GM21526 (cell line): ENCODE data around the gene NPPA.

Source experiments
- ATAC-seq: cut with Tn5 transposase; IDR thresholded peaks from one replicate; pipeline ENCODE4 v1.9.1; 2021; ENCODE audit warnings: moderate library complexity; ENCODE audit not compliant: unreplicated experiment, low FRiP score

Gene NPPA

DNA sequence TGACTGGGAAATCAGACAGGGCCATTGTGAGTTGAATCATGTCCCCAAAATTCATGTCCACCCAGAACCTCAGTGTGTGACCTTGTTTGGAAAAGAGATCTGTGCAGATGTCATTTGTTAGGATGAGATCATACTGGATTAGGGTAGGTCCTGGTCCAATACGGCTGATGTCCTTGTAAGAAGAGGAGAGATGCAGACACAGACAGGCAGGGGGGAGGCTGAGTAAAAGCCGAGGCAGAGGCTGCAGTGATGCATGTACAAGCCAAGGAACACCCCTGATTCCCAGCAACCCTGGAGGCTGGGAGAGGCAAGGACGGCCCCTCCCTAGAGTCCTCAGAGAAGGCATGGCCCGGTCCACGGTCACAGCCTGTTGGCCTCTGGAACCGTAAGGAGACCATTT is 27.0 kb upstream of the NPPA start:
- no peak for ATAC-seq

DNA sequence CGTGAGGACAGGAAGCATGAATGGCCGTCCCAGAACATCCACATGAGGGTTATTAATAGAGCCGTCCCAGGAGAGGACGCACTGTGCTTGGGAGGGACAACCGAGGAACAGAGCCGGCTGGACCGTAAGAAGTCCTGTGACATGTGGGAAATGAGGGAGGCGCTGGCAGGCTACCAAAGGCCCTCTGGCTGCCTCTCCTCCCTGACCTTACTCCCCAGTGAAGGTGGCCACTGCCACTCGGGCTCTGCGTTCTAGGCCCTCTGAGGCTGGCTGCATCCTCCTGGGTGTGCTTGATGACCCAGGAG is 26.6 kb upstream of the NPPA start:
- no peak for ATAC-seq

GRCh38 chr1:11873395-11874257 is 26.0 kb upstream of the NPPA start:
- ATAC-seq = no peak

DNA sequence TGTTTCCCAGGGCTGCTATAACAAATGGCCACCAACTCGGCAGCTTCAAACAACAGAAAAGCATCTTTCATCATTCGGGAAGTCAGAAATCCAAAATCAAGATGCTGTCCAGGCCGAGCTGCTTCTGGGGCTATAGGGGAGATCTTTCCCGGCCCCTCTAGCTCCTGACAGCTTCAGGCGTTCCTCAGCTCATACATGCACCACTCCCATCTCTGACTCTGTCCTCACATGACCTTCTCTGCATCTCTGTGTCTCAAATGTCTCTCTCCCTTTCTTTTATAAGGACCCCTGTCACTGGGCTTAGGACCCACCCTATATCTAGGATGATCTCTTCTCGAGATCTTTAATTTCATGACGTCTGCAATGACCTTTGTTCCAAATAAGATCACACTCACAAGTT is 25.0 kb upstream of the NPPA start:
- ATAC-seq = no peak

DNA sequence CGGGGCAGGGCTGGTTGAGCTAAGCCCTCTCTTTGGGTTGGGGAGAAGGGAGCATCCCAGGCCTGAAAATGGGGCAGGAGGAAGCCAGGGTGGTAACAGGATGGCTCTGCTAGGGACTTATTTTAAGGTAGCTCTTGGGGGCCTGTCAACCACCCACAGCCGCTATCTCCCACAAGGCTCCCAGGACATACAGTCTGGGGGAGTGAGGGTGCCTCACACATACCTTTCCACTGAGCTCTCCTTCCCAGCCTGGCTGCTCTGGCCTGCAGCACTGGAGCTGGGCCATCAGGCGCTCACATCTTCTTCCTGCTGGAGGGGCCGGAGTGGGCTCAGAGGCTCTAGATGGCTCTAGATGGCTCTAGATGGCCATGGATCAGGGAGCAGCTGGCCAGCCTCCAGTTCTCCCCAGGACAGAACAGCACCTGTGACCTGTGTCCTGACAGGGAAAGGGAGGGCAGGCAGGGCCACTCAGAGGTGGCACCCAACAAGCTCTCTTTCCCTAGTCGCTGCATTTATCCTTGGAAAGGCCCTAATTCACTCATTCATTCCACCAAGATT is 22.1 kb upstream of the NPPA start:
- no peak for ATAC-seq

- ATAC-seq = no peak
Observed at GRCh38 chr1:11869104-11869503, 21.5 kb upstream of the NPPA start.

DNA sequence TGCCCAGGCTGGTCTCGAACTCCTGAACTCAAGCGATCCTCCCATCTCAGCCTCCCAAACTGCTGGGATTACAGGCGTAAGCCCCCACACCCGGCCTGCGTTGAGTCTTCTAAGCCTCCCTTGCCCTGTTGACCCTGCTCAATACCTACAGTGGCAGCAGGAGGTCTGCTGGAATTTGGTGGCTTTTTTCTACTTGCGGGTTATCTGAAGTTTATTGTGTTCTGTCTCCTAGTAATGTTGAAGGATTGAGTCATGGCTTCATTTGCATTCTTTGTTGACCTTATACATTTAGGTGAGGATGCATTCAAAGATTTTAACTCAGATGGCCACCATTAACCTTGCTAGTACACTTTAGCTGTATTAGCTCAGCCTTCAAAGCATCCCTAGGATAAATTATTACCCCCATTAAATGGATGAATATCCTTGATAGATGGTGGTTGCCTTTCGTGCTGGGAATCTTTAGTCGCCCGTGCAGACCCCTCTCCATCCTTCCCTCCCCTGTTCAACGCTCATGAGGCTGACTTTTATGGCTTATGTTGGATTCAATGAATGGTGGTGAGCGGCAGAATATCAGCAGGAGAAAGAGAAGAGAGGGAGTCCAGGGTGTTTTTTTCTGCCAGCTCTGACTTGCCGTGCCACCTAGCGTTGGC is 20.9 kb upstream of the NPPA start:
- no peak for ATAC-seq

DNA sequence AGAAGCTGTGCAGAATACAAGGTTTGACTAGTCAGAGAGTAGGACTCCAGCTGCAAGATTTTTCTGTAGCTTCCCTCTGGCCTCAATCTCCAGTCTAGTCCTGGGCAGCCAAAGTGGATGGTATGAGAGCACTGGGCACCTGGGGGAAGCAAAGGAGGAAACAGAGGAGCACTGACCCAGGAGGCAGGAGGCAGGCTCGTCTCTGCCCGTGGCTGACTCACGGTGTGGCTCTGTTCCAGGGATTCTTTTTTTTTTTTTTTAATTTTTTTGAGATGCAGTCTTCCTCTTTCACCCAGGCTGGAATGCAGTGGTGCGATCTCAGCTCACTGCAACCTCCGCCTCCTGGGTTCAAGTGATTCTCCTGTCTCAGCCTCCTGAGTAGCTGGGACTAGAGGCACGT is 15.3 kb upstream of the NPPA start:
- no peak for ATAC-seq

GRCh38 chr1:11860587-11860986 is 13.0 kb upstream of the NPPA start:
- no peak for ATAC-seq

- ATAC-seq = no peak
Observed at GRCh38 chr1:11860083-11860482, 12.5 kb upstream of the NPPA start.

DNA sequence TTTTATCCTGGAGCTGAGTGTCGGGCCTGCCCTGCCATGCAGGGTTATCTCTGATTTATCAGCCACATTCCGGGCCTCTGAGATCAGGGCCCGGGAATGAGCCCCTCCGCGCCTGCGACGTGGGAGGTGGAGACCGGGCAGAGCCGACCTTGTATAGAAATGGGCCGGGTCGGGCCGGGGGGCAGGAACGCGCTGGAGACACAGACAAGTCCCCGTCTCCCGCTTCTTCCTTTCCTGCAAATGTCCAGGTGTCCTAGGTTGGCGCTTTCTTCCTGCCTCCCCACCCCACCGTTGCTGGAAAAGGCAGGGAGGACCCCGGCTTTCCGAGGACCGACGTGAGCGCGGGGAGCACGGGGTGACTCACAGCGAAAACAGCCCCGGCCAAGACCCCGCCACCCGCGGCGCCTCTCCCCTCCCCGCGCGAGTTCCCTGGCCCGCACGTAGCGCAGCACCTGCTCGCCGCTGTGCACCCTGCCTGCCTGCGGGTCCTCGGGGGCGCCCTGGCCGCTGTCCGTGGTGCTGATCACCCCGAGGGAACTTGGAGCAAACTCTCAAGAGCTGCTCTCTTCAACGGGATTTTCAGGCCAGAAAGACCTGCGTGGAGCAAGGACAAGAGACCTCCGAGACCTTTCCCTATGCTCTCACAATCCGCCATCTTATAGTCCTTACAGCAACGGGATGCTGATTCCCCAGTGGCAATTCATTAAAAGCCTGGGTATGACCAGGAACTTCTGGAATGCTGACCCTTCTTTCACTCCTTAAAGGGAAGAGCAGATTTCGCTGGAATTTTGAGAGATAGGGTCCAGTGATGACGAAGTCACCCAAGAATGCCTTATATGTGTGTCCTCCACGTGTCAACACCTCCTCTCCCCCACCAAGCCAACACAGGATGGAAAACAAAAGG is 11.6 kb upstream of the NPPA start:
- ATAC-seq = no peak

DNA sequence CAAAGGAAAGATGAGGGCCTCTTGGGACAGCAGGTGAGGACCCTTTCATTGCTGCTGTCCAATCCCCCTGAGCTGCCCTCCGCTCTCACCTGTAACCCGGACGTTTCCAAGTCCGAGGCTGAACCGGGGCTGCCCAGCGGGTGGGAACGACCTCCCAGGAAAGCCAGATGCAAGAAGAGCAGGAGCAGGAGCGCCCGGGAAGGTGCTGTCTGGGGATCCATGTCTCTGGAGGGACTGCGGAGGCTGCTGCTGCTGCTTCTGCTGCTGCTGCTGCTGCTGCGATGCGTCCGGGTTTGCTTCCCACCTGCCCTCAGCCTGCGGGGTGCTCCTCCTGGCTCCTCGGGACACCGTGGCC is 11.0 kb upstream of the NPPA start, which contains the start of gene NPPB:
TSS of gene NPPB (minus strand) at position 333 of the 355 bp plus-strand sequence. CDS start at position 221, 112 bp downstream.
- ATAC-seq = no peak

- no peak for ATAC-seq
Observed at GRCh38 chr1:11858158-11858557, 10.6 kb upstream of the NPPA start.

GRCh38 chr1:11857164-11857851 is 9.7 kb upstream of the NPPA start:
- no peak for ATAC-seq

DNA sequence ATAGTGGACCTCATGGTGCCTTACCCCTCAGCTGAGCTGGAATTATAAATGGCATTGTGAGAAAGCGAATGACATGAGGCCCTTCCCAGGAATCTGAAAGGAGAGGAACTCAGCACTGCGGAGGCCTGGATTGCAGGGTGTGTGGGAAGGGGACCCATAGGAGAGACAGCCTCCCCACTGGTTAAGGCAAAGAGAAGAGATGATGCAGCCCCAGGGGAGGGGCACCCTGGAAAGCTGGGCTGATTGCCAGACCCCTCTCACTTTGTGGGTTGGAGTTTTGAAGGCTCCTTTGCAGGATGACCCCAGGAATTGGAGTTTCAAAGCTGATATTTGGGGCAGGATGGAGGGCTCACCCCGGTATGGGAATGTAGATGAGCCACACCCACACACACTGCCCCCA is 9.1 kb upstream of the NPPA start:
- no peak for ATAC-seq

DNA sequence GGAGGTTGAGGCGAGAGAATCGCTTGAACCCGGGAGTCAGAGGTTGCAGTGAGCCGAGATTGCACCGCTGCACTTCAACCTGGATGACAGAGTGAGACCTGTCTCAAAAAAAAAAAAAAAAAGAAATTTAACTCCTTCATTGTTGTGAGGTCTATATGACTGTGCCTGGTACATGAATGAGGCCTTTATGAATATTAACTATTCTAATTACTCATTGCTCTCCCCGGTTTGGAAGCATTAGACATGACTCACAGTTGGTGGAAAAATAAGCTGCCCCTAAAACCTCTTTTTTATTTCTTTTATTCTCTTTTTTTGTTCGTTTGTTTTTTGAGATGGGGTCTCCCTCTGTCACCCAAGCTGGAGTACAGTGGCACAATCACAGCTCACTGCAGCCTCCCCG is 7.8 kb upstream of the NPPA start:
- no peak for ATAC-seq

DNA sequence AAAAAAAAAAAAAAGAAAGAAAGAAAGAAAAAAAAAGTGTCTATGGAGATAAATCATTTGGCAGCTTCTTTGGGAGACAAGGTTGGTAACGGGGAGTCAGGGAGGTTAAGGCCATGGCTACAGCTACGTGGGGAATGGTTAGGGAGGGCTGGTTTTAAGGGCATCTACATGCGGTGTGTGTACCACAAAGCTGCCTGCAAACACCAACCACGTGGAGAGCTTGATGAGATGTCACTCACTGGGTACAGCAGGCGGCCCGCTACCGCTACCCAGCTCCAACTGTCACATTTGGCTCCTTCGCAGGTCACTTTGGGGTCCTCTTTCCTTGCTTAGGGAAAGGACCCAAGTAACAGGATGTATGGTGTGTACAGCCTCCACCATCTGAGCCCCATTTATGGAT is 6.9 kb upstream of the NPPA start:
- no peak for ATAC-seq

- ATAC-seq = no peak
Observed at GRCh38 chr1:11851180-11851579, 3.6 kb upstream of the NPPA start.

DNA sequence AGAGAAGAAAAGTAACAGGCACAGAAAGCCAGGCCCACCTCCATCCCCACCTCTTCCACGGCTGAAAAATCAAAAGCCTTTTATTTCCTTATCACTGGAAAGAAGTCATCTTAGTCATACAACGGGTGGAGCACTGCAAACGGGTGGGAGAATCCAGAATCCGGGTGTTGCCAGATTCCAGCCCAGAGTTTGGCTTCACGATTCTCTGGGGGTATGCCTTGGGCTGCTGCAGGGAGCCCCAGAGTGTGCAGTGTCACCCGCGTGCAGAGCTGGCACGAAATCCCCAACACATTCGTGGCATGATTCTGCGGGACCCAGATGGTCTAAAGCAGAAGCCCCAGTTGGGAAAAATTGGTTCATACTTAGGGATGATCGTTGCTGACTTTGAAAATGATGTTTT is 2.6 kb upstream of the NPPA start:
- ATAC-seq = no peak

DNA sequence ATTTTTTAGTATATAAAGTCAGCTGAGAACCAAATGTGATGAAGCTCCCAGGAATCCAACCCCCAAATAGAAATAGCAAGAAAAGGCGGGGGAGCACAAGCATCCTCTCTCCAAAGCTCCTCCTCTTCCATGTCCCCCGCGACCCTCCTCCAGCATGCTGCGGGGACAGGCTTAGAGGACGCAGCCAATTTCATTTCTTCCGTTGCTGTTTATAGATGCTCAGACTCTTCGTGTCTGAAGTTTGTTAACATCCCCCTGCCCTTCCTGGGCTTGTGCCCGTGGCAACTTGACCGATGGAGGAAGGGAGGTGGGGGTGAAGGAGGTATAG is 754 bp upstream of the NPPA start:
- ATAC-seq = no peak
